Measurements from ENCODE around the gene HCN4. TPM values are rescaled to one million over a fixed set of nuclear protein-coding genes. Genes with fewer than 3 reads are reported as not detected.

The HCN4 gene
- total RNA-seq, 2 experiments from 2014 or later, result not detected

DNA sequence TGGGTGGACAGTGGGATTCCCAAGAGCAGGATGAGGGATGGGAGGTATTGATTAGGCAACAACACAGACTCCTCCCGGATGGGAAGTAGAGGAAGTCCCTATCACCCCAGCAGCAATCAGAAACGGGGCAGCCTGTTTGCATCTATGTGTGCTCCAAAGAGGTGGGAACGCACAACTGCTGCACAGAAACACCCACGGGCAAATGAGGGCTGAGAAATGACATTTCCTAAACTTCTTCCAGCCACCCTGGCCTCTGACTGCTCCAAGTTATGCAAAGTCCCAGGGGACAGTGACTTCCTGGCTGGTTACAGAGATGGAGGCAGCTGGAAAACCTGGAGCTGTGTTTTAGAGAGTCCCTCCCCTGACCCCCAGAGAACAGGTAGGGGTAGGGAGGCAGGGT, 42.6 kb downstream of the HCN4 start:
- H3K27ac Mint-ChIP-seq, result no peak overlapping the region
- H3K27me3 Mint-ChIP-seq, result peaks cover 3% of the 10 kb centered on the region
- no peaks in the 10 kb centered on the region for H3K36me3 Mint-ChIP-seq
- ChIA-PET POLR2A (no interaction called here), CTCF (no interaction called here)
- H3K4me3 Mint-ChIP-seq, result no peak overlapping the region
- no peaks in the 10 kb centered on the region for H3K9me3 Mint-ChIP-seq
- H3K4me1 Mint-ChIP-seq (ENCODE audit: low read depth), result peaks cover 2% of the 10 kb centered on the region
- DNase-seq, result no peak
- intact Hi-C loops (cut with micrococcal nuclease), result no loop called here

DNA sequence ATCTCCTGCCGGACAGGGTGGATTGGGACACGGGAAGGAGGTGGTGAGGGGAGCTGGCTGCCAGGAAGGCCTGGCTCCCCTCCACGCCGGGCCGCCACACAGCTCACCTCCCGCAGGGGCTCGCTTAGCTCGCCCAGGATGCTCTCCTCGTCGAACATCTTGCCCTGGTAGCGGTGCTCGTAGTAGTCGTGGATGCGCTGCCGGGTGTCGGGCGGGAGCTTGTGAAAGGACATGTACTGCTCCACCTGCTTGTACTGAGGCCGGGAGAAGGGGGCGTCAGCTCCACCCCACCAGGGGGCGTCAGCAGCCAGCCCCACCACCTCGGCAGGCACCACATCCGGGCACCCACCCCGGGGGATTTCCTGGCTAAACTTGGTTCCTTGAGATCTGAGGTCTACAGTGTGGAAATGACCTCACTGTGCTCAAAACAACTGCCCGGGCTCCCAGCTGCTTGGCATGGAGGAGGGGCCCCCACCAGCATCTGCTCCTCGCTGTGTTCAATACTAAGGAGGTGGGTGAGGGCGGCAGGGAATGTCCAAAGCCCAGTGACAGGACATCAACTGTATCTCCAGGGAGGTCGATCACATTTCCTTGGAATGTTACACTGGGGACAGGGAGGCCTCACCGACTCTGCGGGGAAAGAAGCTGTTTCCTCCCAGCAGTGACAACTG, 43.4 kb downstream of the HCN4 start:
- no peaks in the 10 kb centered on the region for H3K9me3 Mint-ChIP-seq
- H3K27ac Mint-ChIP-seq, result no peak overlapping the region
- no peak overlapping the region for H3K4me3 Mint-ChIP-seq
- no peaks in the 10 kb centered on the region for H3K36me3 Mint-ChIP-seq
- peaks cover 2% of the 10 kb centered on the region for H3K4me1 Mint-ChIP-seq (ENCODE audit: low read depth)
- ChIA-PET POLR2A (no interaction called here), CTCF (no interaction called here)
- intact Hi-C loops (cut with micrococcal nuclease), result no loop called here
- peaks cover 3% of the 10 kb centered on the region for H3K27me3 Mint-ChIP-seq
- peak; percentile 30 for DNase-seq

DNA sequence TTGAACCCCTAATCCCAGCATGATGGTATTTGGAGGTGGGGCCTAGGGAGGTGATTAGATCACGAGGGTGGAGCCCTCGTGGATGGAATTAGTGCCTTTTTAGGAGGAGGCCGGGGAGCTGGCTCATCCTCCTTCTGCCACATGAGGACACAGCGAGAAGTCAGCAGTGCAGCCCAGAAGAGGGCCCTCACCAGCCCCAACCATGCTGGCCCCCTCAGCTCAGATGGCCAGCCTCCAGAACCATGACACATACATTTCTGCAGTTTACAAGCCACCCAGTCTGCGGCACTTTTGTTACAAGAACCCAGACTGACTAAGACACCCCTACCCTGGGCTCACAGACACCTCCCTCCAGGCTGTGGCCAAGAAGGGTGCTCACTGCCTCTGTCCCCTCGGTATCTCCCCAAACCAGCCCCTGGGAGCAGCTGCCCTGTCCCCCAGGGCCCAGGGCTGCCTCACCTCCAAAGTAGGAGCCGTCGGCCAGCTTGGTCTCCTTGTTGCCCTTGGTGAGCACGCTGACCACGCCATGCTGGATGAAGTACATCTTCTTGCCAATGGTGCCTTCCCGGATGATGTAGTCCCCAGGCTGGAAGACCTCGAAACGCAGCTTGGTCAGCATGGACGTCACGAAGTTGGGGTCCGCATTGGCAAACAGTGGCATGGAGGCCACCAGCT, 44.1 kb downstream of the HCN4 start:
- H3K27ac Mint-ChIP-seq, result no peak overlapping the region
- CTCF ChIA-PET, result no interaction called here
- H3K9me3 Mint-ChIP-seq, result no peaks in the 10 kb centered on the region
- H3K27me3 Mint-ChIP-seq, result peaks cover 3% of the 10 kb centered on the region
- no peaks in the 10 kb centered on the region for H3K36me3 Mint-ChIP-seq
- no peak overlapping the region for H3K4me3 Mint-ChIP-seq
- DNase-seq, result no peak
- POLR2A ChIA-PET, result no interaction called here
- H3K4me1 Mint-ChIP-seq (ENCODE audit: low read depth), result peaks cover 2% of the 10 kb centered on the region
- intact Hi-C loops (cut with micrococcal nuclease), result no loop called here

DNA sequence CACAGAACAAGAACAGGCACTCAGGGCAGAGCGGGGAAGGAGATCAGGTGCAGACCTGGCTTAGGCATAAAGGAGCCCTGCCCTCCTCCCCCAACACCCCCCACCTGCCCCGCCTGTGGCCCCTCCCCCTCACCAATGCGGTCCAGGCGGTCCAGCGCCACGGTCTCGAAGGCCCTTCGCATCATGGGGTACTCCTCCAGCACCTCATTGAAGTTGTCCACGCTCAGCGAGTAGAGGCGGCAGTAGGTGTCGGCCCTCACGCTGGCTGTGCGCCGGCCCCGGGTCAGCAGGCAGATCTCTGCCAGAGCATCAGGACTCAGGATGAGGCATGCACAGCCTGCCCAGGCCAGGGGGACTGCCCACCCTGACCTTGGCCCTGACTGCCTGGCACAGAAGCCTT, 44.8 kb downstream of the HCN4 start:
- Mint-ChIP-seq H3K27ac (no peak overlapping the region), H3K4me3 (no peak overlapping the region), H3K9me3 (no peaks in the 10 kb centered on the region), H3K27me3 (peaks cover 7% of the 10 kb centered on the region), H3K4me1 (ENCODE audit: low read depth) (peaks cover 2% of the 10 kb centered on the region), H3K36me3 (no peaks in the 10 kb centered on the region)
- ChIA-PET POLR2A (no interaction called here), CTCF (no interaction called here)
- DNase-seq, result no peak
- intact Hi-C loops (cut with micrococcal nuclease), result no loop called here

DNA sequence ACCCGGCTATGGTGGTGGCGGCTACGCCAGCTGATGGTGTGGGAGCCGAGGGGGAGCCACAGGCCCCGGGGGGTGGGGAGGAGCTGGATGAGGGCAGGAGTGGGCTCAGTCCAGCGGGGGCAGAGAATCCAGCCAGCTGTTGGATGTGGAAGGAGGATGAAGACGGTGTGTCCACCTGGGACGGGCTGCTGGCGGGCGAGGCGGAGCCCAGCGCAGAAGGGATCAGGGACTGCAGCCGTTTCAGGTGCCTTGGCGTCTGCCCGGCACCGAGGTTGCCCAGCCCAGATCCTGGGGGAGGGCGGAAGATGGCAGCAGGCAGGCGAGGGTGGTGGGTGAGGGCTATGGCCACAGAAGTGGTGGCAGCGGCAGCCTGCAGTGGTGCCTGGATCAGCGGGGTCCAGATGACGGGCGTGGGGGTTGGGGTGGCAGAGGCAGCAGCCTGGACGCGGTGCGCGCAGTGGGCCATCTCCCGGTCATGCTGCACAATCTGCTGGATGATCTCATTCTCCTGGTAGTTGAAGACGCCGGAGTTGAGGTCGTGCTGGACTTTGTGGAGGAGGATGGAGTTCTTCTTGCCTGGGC, 45.3 kb downstream of the HCN4 start:
- H3K27me3 Mint-ChIP-seq, result peaks cover 7% of the 10 kb centered on the region
- H3K4me3 Mint-ChIP-seq, result no peak overlapping the region
- POLR2A ChIA-PET, result no interaction called here
- no peaks in the 10 kb centered on the region for H3K9me3 Mint-ChIP-seq
- CTCF ChIA-PET, result no interaction called here
- no peak overlapping the region for H3K27ac Mint-ChIP-seq
- peaks cover 2% of the 10 kb centered on the region for H3K4me1 Mint-ChIP-seq (ENCODE audit: low read depth)
- intact Hi-C loops (cut with micrococcal nuclease), result no loop called here
- DNase-seq, result no peak
- H3K36me3 Mint-ChIP-seq, result no peaks in the 10 kb centered on the region

DNA sequence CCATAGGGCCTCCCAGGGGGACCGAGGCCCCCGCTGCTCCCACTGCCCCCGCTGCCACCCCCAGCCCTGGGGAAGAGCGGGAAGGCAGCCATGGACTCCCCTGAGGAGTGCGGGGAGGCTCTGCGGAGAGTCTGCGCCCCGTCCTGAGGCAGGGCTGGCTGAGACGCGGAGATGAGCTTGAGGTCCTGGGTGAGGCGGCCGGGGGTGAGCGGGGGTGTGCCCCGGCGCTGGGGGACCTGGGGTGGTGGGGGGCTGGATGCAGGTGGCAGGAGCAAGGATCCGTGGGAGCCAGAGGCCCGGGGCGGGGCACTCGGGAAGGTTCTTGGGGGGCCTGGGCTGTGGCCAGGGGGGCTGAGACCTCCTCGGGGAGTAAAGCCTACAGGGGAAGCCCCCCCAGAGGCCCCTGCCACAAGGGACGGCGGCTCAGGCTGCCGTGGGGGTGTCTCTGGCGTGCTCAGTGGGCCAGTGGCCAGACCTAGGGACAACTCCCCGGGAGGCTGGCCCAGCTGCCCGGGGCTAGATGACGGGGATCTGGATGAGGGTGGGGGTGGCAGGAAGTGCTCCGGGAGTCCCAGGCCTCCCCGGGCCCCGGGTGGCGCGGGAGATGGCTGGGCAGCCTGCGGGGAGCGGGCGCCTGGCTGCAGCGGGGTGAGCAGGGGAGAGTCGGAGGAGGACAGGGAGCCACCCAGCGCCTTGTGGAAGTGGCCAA, 45.9 kb downstream of the HCN4 start:
- H3K27me3 Mint-ChIP-seq, result peaks cover 7% of the 10 kb centered on the region
- CTCF ChIA-PET, result no interaction called here
- H3K4me3 Mint-ChIP-seq, result no peak overlapping the region
- POLR2A ChIA-PET, result no interaction called here
- intact Hi-C loops (cut with micrococcal nuclease), result no loop called here
- H3K27ac Mint-ChIP-seq, result no peak overlapping the region
- DNase-seq, result no peak
- H3K4me1 Mint-ChIP-seq (ENCODE audit: low read depth), result peaks cover 2% of the 10 kb centered on the region
- H3K9me3 Mint-ChIP-seq, result no peaks in the 10 kb centered on the region
- H3K36me3 Mint-ChIP-seq, result no peaks in the 10 kb centered on the region

DNA sequence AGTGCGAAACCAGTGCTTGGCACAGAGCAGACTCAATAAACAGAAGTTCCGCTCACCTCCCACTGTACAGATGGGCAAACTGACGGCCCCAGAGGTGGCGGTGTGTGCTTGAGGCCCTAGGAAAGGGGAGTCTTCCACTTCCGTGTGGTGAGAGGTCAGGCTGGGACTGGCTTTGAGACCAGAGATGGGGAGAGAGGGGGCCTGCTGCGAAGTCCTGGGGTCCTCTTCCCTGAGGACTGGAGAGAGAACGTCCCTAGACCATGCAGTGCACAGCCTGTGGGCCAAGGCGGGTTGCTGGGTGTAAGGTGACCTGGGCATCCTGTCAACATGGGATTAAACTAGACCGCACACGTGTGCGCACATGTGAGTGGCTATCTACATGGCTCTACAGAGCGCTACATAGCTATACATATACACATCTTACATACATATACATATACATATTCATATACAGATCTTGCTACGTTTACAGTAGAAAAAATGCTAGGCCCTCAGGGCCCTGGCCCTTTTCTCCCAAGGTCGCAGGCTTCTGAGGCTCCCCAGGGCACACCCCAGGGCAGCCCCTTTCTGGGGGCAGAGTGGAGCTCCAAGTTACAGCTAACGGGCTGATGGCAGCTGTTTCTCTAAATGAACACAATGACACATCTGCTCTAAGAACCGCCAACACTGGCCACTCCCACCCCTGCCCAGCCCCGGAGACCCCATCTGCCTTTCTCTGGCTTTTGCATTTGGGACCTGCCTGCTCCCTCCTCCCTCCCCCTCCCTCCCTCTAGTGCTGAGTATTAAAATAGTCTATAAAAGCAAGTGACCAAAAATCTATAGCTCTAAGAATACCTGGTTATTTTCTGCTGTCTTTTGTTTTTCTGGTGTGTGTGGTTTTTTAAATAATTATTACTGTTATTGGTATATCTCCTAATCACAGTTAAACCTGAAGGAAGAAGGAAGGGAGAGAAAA, 47.0 kb downstream of the HCN4 start:
- intact Hi-C loops (cut with micrococcal nuclease), result no loop called here
- CTCF ChIA-PET, result no interaction called here
- peaks cover 7% of the 10 kb centered on the region for H3K27me3 Mint-ChIP-seq
- POLR2A ChIA-PET, result no interaction called here
- no peaks in the 10 kb centered on the region for H3K9me3 Mint-ChIP-seq
- DNase-seq, result no peak
- peaks cover 2% of the 10 kb centered on the region for H3K4me1 Mint-ChIP-seq (ENCODE audit: low read depth)
- no peaks in the 10 kb centered on the region for H3K36me3 Mint-ChIP-seq
- no peak overlapping the region for H3K27ac Mint-ChIP-seq
- H3K4me3 Mint-ChIP-seq, result no peak overlapping the region

DNA sequence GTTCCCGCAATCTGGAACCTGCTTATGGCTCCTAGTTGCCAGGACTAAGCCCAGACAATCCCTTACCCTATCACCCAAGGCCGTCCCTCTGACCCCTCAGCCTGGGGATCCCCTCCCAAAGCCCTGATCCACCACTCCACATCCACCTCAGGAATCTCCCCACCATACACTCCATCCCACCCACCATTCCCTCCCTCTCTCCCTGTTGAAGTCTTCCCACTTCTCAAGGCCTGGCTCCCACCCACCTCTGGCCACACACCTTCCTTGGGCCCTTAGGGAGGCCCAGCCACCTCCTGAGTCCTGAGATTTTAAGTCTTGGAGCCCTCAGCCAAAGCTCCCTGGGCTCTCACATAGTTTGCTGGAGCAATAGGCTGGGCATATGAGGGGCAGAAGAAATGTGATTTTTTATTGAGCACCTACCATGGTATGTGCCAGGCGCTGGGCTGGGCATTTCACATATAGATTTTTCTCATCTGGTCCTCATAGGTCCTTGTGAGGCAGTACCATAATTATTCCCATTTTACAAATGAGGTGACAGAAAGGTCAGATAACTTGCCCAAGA, 48.1 kb downstream of the HCN4 start:
- CTCF ChIA-PET, result no interaction called here
- intact Hi-C loops (cut with micrococcal nuclease), result no loop called here

DNA sequence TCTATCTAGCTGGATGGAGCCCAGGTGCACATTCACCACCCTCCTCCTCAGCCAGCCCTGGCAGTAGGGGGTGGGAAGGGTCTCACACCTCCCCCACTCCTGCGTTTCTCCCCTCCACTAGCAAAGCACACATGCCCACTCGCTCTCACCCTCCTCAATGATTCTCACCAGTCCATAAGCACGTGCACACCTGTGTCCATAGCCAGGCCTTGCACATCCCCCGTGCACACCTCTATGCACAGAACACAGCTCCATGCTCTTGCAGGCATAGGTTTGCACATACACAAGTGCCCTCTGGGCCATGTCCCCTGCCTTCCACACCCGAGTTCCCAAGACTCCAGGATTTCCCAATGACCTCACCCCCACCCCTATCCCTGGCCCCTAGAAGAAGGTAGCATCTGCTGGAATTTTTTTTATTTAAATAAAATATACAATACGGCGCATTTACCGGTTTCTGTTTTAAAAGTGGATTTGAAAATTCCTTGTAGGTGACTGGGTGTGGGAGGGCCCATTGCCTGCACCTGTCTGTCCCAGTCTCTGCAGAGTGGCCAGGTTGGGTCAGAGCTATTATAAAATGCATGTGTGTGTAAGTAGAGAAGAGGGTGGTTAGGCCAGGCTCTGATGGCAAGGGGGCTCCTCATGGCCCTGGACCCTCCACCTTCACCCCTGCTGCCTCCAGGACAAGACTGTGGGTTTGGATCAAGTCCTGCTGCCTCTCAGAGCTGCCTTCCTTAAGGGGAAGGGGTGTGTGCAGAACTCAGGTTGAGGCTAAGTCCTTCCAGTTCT, 49.1 kb downstream of the HCN4 start:
- DNase-seq, result no peak
- peaks cover 9% of the 10 kb centered on the region for H3K27me3 Mint-ChIP-seq
- CTCF ChIA-PET, result no interaction called here

More for the DNA sequence above, 48.1 kb downstream of the HCN4 start:
- Mint-ChIP-seq H3K36me3 (no peaks in the 10 kb centered on the region), H3K9me3 (no peaks in the 10 kb centered on the region), H3K4me1 (ENCODE audit: low read depth) (peaks cover 1% of the 10 kb centered on the region), H3K27me3 (peaks cover 5% of the 10 kb centered on the region), H3K27ac (no peak overlapping the region), H3K4me3 (no peak overlapping the region)
- POLR2A ChIA-PET, result no interaction called here
- no peak for DNase-seq

DNA sequence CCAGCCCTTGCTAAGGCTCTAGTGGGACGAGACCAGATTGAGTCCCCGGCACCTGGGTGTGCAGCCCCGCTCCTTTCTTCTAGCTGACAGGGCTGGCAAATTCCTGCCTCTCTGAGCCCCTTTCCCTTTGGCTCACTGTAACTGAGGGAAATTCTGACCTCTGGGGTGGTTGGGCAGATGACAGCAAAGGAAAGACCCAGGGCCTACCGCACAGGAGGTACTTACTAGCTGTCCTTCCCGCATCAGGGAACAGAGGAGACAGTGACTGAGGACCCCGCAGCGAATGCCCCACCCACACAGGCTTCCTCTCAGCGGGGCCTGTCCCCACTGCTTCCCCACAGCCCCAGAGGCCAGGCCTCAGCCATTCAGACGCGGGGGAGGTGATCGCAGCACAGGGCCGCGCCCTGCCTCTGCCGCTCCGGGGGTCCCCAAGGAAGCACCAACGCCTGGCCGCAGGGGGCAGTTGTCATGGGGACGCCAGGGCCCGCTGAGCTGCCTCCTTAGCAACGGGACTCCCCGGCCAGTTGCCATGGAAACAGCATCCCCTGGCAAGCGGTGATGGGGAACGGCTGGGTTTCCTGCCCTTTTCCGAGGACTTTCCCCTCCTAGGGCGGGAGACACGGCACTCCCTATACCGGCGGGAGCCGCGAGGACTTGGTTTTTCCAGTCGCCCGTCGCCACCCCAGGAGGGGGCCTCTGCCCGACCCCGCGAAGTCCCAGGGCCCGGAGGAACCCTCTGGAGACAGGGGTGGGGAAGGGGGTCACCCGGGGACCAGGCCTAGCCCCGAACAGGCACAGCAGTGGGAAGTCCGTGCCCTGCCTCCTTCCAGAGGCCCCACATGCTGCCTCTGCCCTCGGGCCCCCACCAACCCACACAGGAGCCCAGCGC, 50.1 kb downstream of the HCN4 start:
- H3K4me1 Mint-ChIP-seq (ENCODE audit: low read depth), result no peaks in the 10 kb centered on the region
- no peak for DNase-seq
- no peaks in the 10 kb centered on the region for H3K9me3 Mint-ChIP-seq
- no peak overlapping the region for H3K27ac Mint-ChIP-seq
- ChIA-PET CTCF (no interaction called here), POLR2A (no interaction called here)
- intact Hi-C loops (cut with micrococcal nuclease), result no loop called here
- no peaks in the 10 kb centered on the region for H3K36me3 Mint-ChIP-seq
- peaks cover 11% of the 10 kb centered on the region for H3K27me3 Mint-ChIP-seq
- H3K4me3 Mint-ChIP-seq, result no peak overlapping the region

More for the DNA sequence above, 49.1 kb downstream of the HCN4 start:
- H3K27ac Mint-ChIP-seq, result no peak overlapping the region
- H3K4me1 Mint-ChIP-seq (ENCODE audit: low read depth), result no peaks in the 10 kb centered on the region
- POLR2A ChIA-PET, result no interaction called here
- H3K9me3 Mint-ChIP-seq, result no peaks in the 10 kb centered on the region
- H3K36me3 Mint-ChIP-seq, result no peaks in the 10 kb centered on the region
- H3K4me3 Mint-ChIP-seq, result no peak overlapping the region
- intact Hi-C loops (cut with micrococcal nuclease), result no loop called here
